HepG2 (cell line): ENCODE results near the gene TIMM8B. TPM values are rescaled to one million over a fixed set of nuclear protein-coding genes. Genes with fewer than 3 reads are reported as not detected.

ENCODE experiments used
- ATAC-seq: fragments of 200-7000 bp; cut with Tn5 transposase; 3 replicates; pipeline ENCODE4 v1.9.1; 2020; ENCODE audit warnings: mild to moderate bottlenecking, moderate library complexity
- BruUV-seq: library from RNA; stranded (reverse); fragments of 400-500 nt; replicated peaks from 2 replicates; lab custom pipeline; 2021; lab: Mats Ljungman, UMichigan
- CTCF ChIA-PET: fragments of 300-600 bp; formaldehyde crosslinking; extraction: SDS; loops from one replicate; lab custom pipeline; 2021; ENCODE audit warnings: low total read pairs, inconsistent platforms, low intra/inter-chr PET ratio; lab: Yijun Ruan, JAX
- POLR2A ChIA-PET: fragments of 350-600 bp; sonication (Branson Sonifier 250); formaldehyde crosslinking; loops from one replicate; lab custom pipeline; 2020; ENCODE audit warnings: antibody characterized with exemption, inconsistent platforms; lab: Yijun Ruan, JAX
- DNase-seq: peaks from one replicate; pipeline ENCODE4 v3.0.0-alpha.2; 2015; ENCODE audit warnings: low spot score
- FAIRE-seq: peaks from 3 replicates; lab custom pipeline; 2011; peaks lifted over from hg19 to GRCh38; lab: Jason Lieb, UNC
- H2AFZ ChIP-seq: one replicate; pipeline ENCODE4 v1.6.1; 2011; ENCODE audit warnings: low read length, inconsistent platforms
- H3K27ac ChIP-seq: fragments of 300-600 bp; 3 replicates; pipeline ENCODE4 v1.8.0; 2011; ENCODE audit warnings: mixed run types, mild to moderate bottlenecking, mixed read lengths, low read length, inconsistent platforms; ENCODE audit not compliant: insufficient read depth; ENCODE audit errors: extremely low read length
- H3K27me3 ChIP-seq, 2 experiments: fragments of 200-600 bp in 1 of 2; 2 replicates in 1 of 2; 3 replicates in 1 of 2; pipeline versions ENCODE4 v1.6.0 to v1.8.0; 2011; ENCODE audit warnings: low read length in 2 of 2, mild to moderate bottlenecking in 2 of 2, moderate library complexity in 2 of 2, inconsistent platforms in 1 of 2; ENCODE audit not compliant: insufficient read depth in 2 of 2, control insufficient read depth in 1 of 2
- H3K36me3 ChIP-seq, 2 experiments: fragments of 200-600 bp in 1 of 2; replicated peaks in 1 of 2; 2 replicates in 1 of 2; 3 replicates in 1 of 2; pipeline versions ENCODE4 v1.5.1 to v1.8.0; 2011; ENCODE audit warnings: low read length in 2 of 2, inconsistent platforms in 1 of 2; ENCODE audit not compliant: insufficient read depth in 2 of 2, control insufficient read depth in 1 of 2
- H3K4me1 ChIP-seq: 2 replicates; pipeline ENCODE4 v1.5.1; 2012; ENCODE audit warnings: low read length, inconsistent platforms; ENCODE audit not compliant: insufficient read depth
- H3K4me2 ChIP-seq: 2 replicates; pipeline ENCODE4 v1.6.0; 2011; ENCODE audit warnings: low read depth, low read length, inconsistent platforms
- H3K4me3 ChIP-seq, 3 experiments: fragments of 200-600 bp in 1 of 3; sonication (generic), shearing (Covaris generic) in 1 of 3; replicated peaks in 1 of 3; 2 replicates each; pipeline ENCODE4 v1.5.1; 2011 to 2016; ENCODE audit warnings: low read length in 3 of 3, inconsistent platforms in 2 of 3, low read depth in 2 of 3, mild to moderate bottlenecking in 2 of 3, control low read depth in 1 of 3, mixed read lengths in 1 of 3; ENCODE audit not compliant: insufficient read depth in 1 of 3
- H3K79me2 ChIP-seq: one replicate; pipeline ENCODE4 v1.6.1; 2011; ENCODE audit warnings: low read length, inconsistent platforms; ENCODE audit not compliant: insufficient read depth
- H3K9ac ChIP-seq: 2 replicates; pipeline ENCODE4 v1.6.0; 2011; ENCODE audit warnings: mild to moderate bottlenecking, low read depth, low read length, inconsistent platforms; ENCODE audit not compliant: insufficient read depth
- H3K9me3 ChIP-seq: 2 replicates; pipeline ENCODE4 v1.5.1; 2012; ENCODE audit warnings: mild to moderate bottlenecking, low read length
- H4K20me1 ChIP-seq: 2 replicates; pipeline ENCODE4 v1.6.0; 2011; ENCODE audit warnings: inconsistent platforms, mild to moderate bottlenecking, low read length, moderate library complexity; ENCODE audit not compliant: insufficient read depth
- CREM ChIP-seq, 2 experiments: sonication (generic) in 1 of 2; formaldehyde crosslinking in 1 of 2; IDR thresholded peaks; 2 replicates each; pipeline versions ENCODE4 v1.4.0 to v1.6.1; 2016 to 2020; ENCODE audit warnings: antibody characterized with exemption in 1 of 2, mild to moderate bottlenecking in 1 of 2, missing genetic modification reagents in 1 of 2
- ISX ChIP-seq: sonication (generic); formaldehyde crosslinking; conservative IDR thresholded peaks from 2 replicates; pipeline ENCODE4 v1.5.0; 2020; ENCODE audit warnings: missing genetic modification reagents
- KLF16 ChIP-seq, 2 experiments: sonication (generic) in 1 of 2; formaldehyde crosslinking in 1 of 2; IDR thresholded peaks; 2 replicates each; pipeline versions ENCODE4 v1.6.1 to v1.8.0; 2016 to 2023; ENCODE audit warnings: missing genetic modification reagents in 2 of 2, missing compliant biosample characterization in 1 of 2
- KLF9 ChIP-seq: IDR thresholded peaks from 2 replicates; pipeline ENCODE4 v1.6.1; 2016; ENCODE audit warnings: low read depth
- NAIF1 ChIP-seq: sonication (generic); formaldehyde crosslinking; IDR thresholded peaks from 2 replicates; pipeline ENCODE4 v1.5.0; 2020; ENCODE audit warnings: mild to moderate bottlenecking, missing genetic modification reagents, borderline replicate concordance
- SMYD3 ChIP-seq: sonication (generic); formaldehyde crosslinking; IDR thresholded peaks from 2 replicates; pipeline ENCODE4 v1.8.1; 2023; ENCODE audit warnings: mild to moderate bottlenecking, missing genetic modification reagents
- ZNF672 ChIP-seq: sonication (generic); formaldehyde crosslinking; IDR thresholded peaks from 2 replicates; pipeline ENCODE4 v1.8.1; 2022; ENCODE audit warnings: missing genetic modification reagents
- WGBS: methylation state at CpG from one replicate; pipeline ENCODE4 v1.1.6; 2017; ENCODE audit warnings: low lambda C conversion rate; 5-methylcytosine and 5-hydroxymethylcytosine counted together
- in situ Hi-C: cut with HindIII; loops from 2 replicates; pipeline ENCODE4 v1.10.0; 2017; ENCODE audit warnings: low pct_unique_long_range_greater_than_20kb; ENCODE audit not compliant: extremely low pct_ligation_motif_present
- intact Hi-C: fragments of 100-400 bp; cut with micrococcal nuclease; formaldehyde crosslinking; loops from one replicate; pipeline ENCODE4 v1.10.0; 2022; ENCODE audit not compliant: unreplicated experiment
- polyA plus RNA-seq, 8 experiments: library from polyadenylated mRNA; depleted of rRNA in 3 of 8; stranded (reverse) in 7 of 8; unstranded in 1 of 8; fragments of >200 nt; fragmentation: Illumina TruSeq in 4 of 8; extraction: Trizol in 4 of 8; gene quantifications; 2 replicates each; pipeline versions ENCODE4 v1.2.1 to v1.2.3, GENCODE V29; 2011 to 2016; ENCODE audit warnings: low read depth in 4 of 8, missing spikeins in 1 of 8, mixed read lengths in 1 of 8; ENCODE audit not compliant: insufficient read depth in 1 of 8
- total RNA-seq, 5 experiments: library from RNA; depleted of rRNA; stranded (reverse); fragments of >200 nt; fragmentation: Illumina TruSeq; extraction: Trizol; gene quantifications; 2 replicates each; pipeline ENCODE4 v1.2.3, GENCODE V29; 2016; ENCODE audit warnings: low read depth in 1 of 5
- TF ChIP-seq, protein P1 (sequence below): sonication (generic); formaldehyde crosslinking; IDR thresholded peaks from 2 replicates; pipeline ENCODE4 v1.4.0; 2020; ENCODE audit warnings: missing genetic modification reagents

TIMM8B gene
- total and polyA plus RNA-seq, 2 of the 13 experiments (the other 11 are each of a cell fraction or from before 2014, with no cell fraction given): 84.5 to 98.3 TPM

GRCh38 chr11:112127056-112127455 lies 40.5 kb upstream of the TIMM8B start:
- H2AFZ ChIP-seq: no peak overlapping the region
- ChIA-PET CTCF (no interaction called here), POLR2A (no interaction called here)
- H3K4me1 ChIP-seq: no peaks in the 10 kb centered on the region
- no peaks in the 10 kb centered on the region for H4K20me1 ChIP-seq
- in situ Hi-C loops: no loop called here
- TF ChIP-seq, protein P1, sequence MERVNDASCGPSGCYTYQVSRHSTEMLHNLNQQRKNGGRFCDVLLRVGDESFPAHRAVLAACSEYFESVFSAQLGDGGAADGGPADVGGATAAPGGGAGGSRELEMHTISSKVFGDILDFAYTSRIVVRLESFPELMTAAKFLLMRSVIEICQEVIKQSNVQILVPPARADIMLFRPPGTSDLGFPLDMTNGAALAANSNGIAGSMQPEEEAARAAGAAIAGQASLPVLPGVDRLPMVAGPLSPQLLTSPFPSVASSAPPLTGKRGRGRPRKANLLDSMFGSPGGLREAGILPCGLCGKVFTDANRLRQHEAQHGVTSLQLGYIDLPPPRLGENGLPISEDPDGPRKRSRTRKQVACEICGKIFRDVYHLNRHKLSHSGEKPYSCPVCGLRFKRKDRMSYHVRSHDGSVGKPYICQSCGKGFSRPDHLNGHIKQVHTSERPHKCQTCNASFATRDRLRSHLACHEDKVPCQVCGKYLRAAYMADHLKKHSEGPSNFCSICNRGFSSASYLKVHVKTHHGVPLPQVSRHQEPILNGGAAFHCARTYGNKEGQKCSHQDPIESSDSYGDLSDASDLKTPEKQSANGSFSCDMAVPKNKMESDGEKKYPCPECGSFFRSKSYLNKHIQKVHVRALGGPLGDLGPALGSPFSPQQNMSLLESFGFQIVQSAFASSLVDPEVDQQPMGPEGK (CRISPR knock-in tag): no peak
- TF ChIP-seq SMYD3 (CRISPR knock-in tag): no peak
- TF ChIP-seq NAIF1: no peak
- TF ChIP-seq ZNF672: no peak
- H3K9ac ChIP-seq: no peak overlapping the region
- no peak overlapping the region for H3K4me3 ChIP-seq
- H3K36me3 ChIP-seq: no peaks in the 10 kb centered on the region
- intact Hi-C loops: no loop called here
- DNase-seq (no peak), FAIRE-seq (no peak), ATAC-seq (no peak)
- H3K27ac ChIP-seq: no peak overlapping the region
- no peaks in the 10 kb centered on the region for H3K79me2 ChIP-seq
- WGBS: 95% methylated on average over 2 of the region's 2 CpGs
- no TSS peak for BruUV-seq
- no peaks in the 10 kb centered on the region for H3K9me3 ChIP-seq
- no peak overlapping the region for H3K4me2 ChIP-seq
- H3K27me3 ChIP-seq: no peaks in the 10 kb centered on the region

DNA sequence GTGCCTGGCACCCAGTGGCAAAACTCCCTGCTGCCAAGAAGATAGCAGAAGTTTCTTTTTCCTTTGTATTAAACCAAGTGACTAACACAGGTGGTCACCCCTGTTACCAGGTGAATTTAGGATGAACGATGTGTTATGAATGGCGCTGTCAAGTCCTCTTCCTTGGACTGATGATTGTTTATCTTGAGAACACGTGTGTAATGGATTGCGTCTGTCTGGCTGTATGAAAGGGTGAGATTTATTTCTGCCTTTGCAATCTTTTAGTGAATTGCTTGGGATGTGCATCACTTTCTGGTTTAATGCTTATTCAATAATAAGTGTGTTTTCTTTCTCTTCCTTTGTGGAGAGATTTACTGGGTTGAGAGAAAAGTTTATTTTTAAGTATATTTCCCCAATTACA lies 36.6 kb upstream of the TIMM8B start:
- Histone ChIP-seq H4K20me1 (no peaks in the 10 kb centered on the region), H3K4me3 (no peak overlapping the region)
- no peak for TF ChIP-seq ISX
- no peak for TF ChIP-seq KLF16 (CRISPR knock-in tag; IDR thresholded peaks at IDR 0.05)
- TF ChIP-seq CREM (IDR thresholded peaks at IDR 0.05): no peak
- TF ChIP-seq CREM (CRISPR knock-in tag; IDR thresholded peaks at IDR 0.05): no peak
- TF ChIP-seq KLF9 (CRISPR knock-in tag): no peak
- TF ChIP-seq, all 625 proteins: peak for 0
- in situ Hi-C loops (no loop called here), intact Hi-C loops (no loop called here)
- no peak overlapping the region for H3K4me2 ChIP-seq
- ChIA-PET CTCF (no interaction called here), POLR2A (no interaction called here)
- no peaks in the 10 kb centered on the region for H3K4me1 ChIP-seq
- FAIRE-seq (no peak), ATAC-seq (no peak), DNase-seq (no peak)
- 93% methylated on average over 4 of the region's 4 CpGs for WGBS
- H3K9ac ChIP-seq: no peak overlapping the region
- no peaks in the 10 kb centered on the region for H3K36me3 ChIP-seq
- H2AFZ ChIP-seq: no peak overlapping the region
- H3K9me3 ChIP-seq: no peaks in the 10 kb centered on the region
- no peaks in the 10 kb centered on the region for H3K27me3 ChIP-seq
- H3K27ac ChIP-seq: no peak overlapping the region
- H3K79me2 ChIP-seq: no peaks in the 10 kb centered on the region
- no TSS peak for BruUV-seq
